ENCODE measurements around the gene ACKR3. TPM values are rescaled to one million over a fixed set of nuclear protein-coding genes. Genes with fewer than 3 reads are reported as not detected.

The ACKR3 gene
- total RNA-seq, 1 donor from 2014 or later, result 1.8 TPM

GRCh38 chr2:236583621-236584203 lies 14.1 kb downstream of the ACKR3 start:
- Mint-ChIP-seq H3K4me1 (ENCODE audit: low read depth) (no peaks in the 10 kb centered on the region), H3K36me3 (ENCODE audit: low read depth) (no peaks in the 10 kb centered on the region), H3K9me3 (no peaks in the 10 kb centered on the region), H3K27ac (no peak overlapping the region), H3K27me3 (ENCODE audit: low read depth) (no peaks in the 10 kb centered on the region), H3K4me3 (ENCODE audit: low read depth) (no peak overlapping the region)
- DNase-seq (ENCODE audit: low spot score), result no peak
- intact Hi-C loops (cut with micrococcal nuclease), result no loop called here

DNA sequence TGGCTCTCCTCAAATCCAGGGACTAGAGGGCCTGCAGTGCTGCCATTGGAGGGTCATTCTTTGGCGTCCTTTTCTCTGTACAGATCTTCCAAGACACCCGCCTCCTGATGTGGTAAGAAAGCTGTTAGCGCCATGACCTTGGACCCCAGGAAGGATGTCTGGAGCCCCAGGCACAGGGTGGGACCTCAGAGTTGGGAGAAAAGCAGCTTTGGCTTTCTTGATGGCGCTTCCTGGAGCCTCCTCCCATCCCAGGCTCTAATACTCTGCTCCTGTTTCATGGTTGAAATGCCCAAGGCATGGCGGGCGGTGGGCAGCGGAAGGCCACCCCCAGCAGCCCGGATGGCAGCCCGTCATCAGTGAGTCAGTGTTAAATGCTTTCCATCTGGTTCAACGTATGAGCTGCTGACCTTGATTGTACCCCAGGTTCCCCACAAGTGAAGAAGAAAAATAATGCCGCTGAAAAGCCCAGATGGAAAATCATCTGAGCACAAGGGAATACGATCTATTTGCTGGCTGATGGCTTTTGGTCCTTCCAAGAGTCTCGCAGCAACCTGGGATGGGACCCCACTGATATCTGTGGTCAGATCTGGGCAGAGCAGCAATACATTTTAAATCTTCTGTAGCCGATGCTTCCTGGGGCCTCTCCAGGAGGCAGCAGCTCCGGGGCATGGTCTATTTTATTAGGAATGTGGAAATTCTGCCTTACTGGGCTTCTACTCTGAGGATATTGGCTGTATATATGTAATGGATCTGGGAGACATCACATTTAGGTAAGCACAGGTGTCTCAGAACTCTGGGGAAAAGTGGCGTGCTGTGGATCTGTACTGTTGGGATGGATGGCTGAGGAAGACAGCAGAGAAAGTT lies 15.1 kb downstream of the ACKR3 start:
- Mint-ChIP-seq H3K27ac (no peak overlapping the region), H3K4me1 (ENCODE audit: low read depth) (no peaks in the 10 kb centered on the region), H3K9me3 (no peaks in the 10 kb centered on the region), H3K27me3 (ENCODE audit: low read depth) (no peaks in the 10 kb centered on the region), H3K4me3 (ENCODE audit: low read depth) (no peak overlapping the region), H3K36me3 (ENCODE audit: low read depth) (no peaks in the 10 kb centered on the region)
- no peak for DNase-seq (ENCODE audit: low spot score)
- intact Hi-C loops (cut with micrococcal nuclease), result no loop called here

- Mint-ChIP-seq H3K27ac (no peak overlapping the region), H3K4me1 (ENCODE audit: low read depth) (no peaks in the 10 kb centered on the region), H3K4me3 (ENCODE audit: low read depth) (no peak overlapping the region), H3K9me3 (no peaks in the 10 kb centered on the region), H3K27me3 (ENCODE audit: low read depth) (no peaks in the 10 kb centered on the region), H3K36me3 (ENCODE audit: low read depth) (no peaks in the 10 kb centered on the region)
- no peak for DNase-seq (ENCODE audit: low spot score)
- intact Hi-C loops (cut with micrococcal nuclease), result no loop called here
Observed at GRCh38 chr2:236585966-236586365, 16.3 kb downstream of the ACKR3 start.

- no peaks in the 10 kb centered on the region for H3K27me3 Mint-ChIP-seq (ENCODE audit: low read depth)
- no peak overlapping the region for H3K27ac Mint-ChIP-seq
- H3K4me1 Mint-ChIP-seq (ENCODE audit: low read depth), result no peaks in the 10 kb centered on the region
- H3K9me3 Mint-ChIP-seq, result no peaks in the 10 kb centered on the region
- no peak overlapping the region for H3K4me3 Mint-ChIP-seq (ENCODE audit: low read depth)
- no peak for DNase-seq (ENCODE audit: low spot score)
- intact Hi-C loops (cut with micrococcal nuclease), result no loop called here
- H3K36me3 Mint-ChIP-seq (ENCODE audit: low read depth), result no peaks in the 10 kb centered on the region
Observed at GRCh38 chr2:236587861-236588815, 18.5 kb downstream of the ACKR3 start.

- Mint-ChIP-seq H3K27ac (no peak overlapping the region), H3K27me3 (ENCODE audit: low read depth) (no peaks in the 10 kb centered on the region), H3K36me3 (ENCODE audit: low read depth) (no peaks in the 10 kb centered on the region), H3K4me3 (ENCODE audit: low read depth) (no peak overlapping the region), H3K9me3 (no peaks in the 10 kb centered on the region), H3K4me1 (ENCODE audit: low read depth) (no peaks in the 10 kb centered on the region)
- intact Hi-C loops (cut with micrococcal nuclease), result no loop called here
- DNase-seq (ENCODE audit: low spot score), result no peak
Observed at GRCh38 chr2:236588932-236589592, 19.4 kb downstream of the ACKR3 start.

DNA sequence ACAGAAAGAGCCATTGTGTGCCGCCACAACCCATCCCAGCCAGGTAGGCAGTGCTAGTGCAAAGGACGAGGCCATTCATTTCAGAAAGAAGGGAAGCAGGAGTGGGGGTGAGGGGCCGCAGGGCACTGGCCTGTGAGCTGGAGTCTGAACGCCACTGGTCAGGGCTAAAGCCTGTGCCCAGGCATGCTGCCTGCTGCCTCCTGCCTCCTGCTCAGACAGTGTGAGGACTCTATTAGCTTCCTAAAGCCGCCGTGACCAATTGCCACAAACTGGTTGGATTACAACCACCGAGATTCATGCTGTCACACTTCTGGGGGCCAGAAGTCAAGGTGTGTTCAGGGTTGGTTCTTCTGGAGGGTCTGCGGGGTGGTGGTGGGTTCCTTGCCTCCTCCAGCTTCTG lies 21.2 kb downstream of the ACKR3 start:
- intact Hi-C loops (cut with micrococcal nuclease), result no loop called here
- no peak for DNase-seq (ENCODE audit: low spot score)
- no peaks in the 10 kb centered on the region for H3K9me3 Mint-ChIP-seq
- no peak overlapping the region for H3K4me3 Mint-ChIP-seq (ENCODE audit: low read depth)
- no peaks in the 10 kb centered on the region for H3K4me1 Mint-ChIP-seq (ENCODE audit: low read depth)
- H3K27ac Mint-ChIP-seq, result no peak overlapping the region
- no peaks in the 10 kb centered on the region for H3K27me3 Mint-ChIP-seq (ENCODE audit: low read depth)
- no peaks in the 10 kb centered on the region for H3K36me3 Mint-ChIP-seq (ENCODE audit: low read depth)

DNA sequence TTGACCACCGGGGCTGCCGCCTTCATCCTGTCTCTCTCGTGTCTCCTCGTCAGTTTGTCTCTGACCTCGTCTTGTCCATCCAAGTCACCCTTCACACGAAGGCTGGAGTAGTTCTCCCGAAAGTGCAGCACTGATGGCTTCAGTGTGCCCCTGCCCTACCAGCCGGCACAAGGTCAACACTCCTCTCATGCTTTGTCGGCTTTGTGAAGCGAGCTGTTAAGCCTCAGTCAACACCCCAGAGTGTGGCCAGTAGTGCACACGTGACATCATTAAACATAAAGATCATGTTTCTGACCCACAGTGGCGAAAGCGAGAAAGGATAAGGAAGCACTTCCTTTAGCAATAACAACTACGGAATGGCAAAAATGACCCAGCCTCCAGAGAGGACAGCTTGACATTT lies 23.2 kb downstream of the ACKR3 start:
- no peak overlapping the region for H3K4me3 Mint-ChIP-seq (ENCODE audit: low read depth)
- H3K9me3 Mint-ChIP-seq, result no peaks in the 10 kb centered on the region
- DNase-seq (ENCODE audit: low spot score), result no peak
- no peaks in the 10 kb centered on the region for H3K27me3 Mint-ChIP-seq (ENCODE audit: low read depth)
- no peak overlapping the region for H3K27ac Mint-ChIP-seq
- intact Hi-C loops (cut with micrococcal nuclease), result no loop called here
- H3K36me3 Mint-ChIP-seq (ENCODE audit: low read depth), result no peaks in the 10 kb centered on the region
- H3K4me1 Mint-ChIP-seq (ENCODE audit: low read depth), result no peaks in the 10 kb centered on the region

DNA sequence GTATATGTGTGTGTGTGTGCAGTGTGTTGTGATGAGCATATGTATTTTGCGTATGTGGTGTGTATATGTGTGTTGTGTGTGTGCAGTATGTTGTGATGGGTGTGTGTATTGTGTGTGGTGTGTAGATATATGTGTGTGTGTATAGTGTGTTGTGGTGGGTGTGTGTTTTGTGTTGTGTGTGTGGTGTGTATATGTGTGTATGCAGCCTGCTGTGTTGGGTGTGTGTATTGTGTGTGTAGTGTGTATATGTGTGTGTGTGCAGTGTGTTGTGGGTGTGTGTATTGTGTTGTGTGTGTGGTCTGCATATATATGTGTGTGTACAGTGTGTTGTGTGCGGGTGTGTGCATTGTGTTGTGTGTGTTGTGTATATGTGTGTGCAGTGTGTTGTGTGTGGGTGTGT lies 23.9 kb downstream of the ACKR3 start:
- Mint-ChIP-seq H3K4me1 (ENCODE audit: low read depth) (no peaks in the 10 kb centered on the region), H3K9me3 (no peaks in the 10 kb centered on the region), H3K27ac (no peak overlapping the region), H3K36me3 (ENCODE audit: low read depth) (no peaks in the 10 kb centered on the region), H3K4me3 (ENCODE audit: low read depth) (no peak overlapping the region), H3K27me3 (ENCODE audit: low read depth) (no peaks in the 10 kb centered on the region)
- no peak for DNase-seq (ENCODE audit: low spot score)
- intact Hi-C loops (cut with micrococcal nuclease), result no loop called here

DNA sequence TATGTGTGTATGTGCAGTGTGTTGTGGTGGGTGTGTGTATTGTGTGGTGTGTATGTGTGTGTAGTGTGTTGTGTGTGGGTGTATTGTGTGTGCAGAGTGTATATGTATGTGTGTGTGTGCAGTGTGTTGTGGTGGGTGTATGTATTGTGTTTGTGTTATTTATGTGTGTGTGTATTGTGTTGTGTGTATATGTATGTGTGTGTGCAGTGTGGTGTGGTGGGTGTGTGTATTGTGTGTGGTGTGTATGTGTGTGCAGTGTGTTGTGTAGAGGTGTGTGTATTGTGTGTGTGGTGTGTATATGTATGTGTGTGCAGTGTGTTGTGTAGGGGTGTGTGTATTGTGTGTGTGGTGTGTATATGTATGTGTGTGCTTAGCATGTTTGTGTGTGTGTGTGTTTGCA lies 24.3 kb downstream of the ACKR3 start:
- DNase-seq (ENCODE audit: low spot score), result no peak
- Mint-ChIP-seq H3K27ac (no peak overlapping the region), H3K4me3 (ENCODE audit: low read depth) (no peak overlapping the region), H3K4me1 (ENCODE audit: low read depth) (no peaks in the 10 kb centered on the region), H3K36me3 (ENCODE audit: low read depth) (no peaks in the 10 kb centered on the region), H3K27me3 (ENCODE audit: low read depth) (no peaks in the 10 kb centered on the region), H3K9me3 (no peaks in the 10 kb centered on the region)
- intact Hi-C loops (cut with micrococcal nuclease), result no loop called here

GRCh38 chr2:236597629-236598028 lies 28.0 kb downstream of the ACKR3 start:
- H3K27ac Mint-ChIP-seq, result no peak overlapping the region
- intact Hi-C loops (cut with micrococcal nuclease), result no loop called here

GRCh38 chr2:236599059-236599458 lies 29.4 kb downstream of the ACKR3 start:
- Mint-ChIP-seq H3K27me3 (ENCODE audit: low read depth) (no peaks in the 10 kb centered on the region), H3K4me1 (ENCODE audit: low read depth) (no peaks in the 10 kb centered on the region), H3K9me3 (no peaks in the 10 kb centered on the region), H3K36me3 (ENCODE audit: low read depth) (no peaks in the 10 kb centered on the region), H3K27ac (no peak overlapping the region), H3K4me3 (ENCODE audit: low read depth) (no peak overlapping the region)
- intact Hi-C loops (cut with micrococcal nuclease), result no loop called here
- no peak for DNase-seq (ENCODE audit: low spot score)

More at GRCh38 chr2:236597629-236598028, 28.0 kb downstream of the ACKR3 start:
- no peaks in the 10 kb centered on the region for H3K36me3 Mint-ChIP-seq (ENCODE audit: low read depth)
- H3K4me3 Mint-ChIP-seq (ENCODE audit: low read depth), result no peak overlapping the region
- H3K27me3 Mint-ChIP-seq (ENCODE audit: low read depth), result no peaks in the 10 kb centered on the region
- no peaks in the 10 kb centered on the region for H3K4me1 Mint-ChIP-seq (ENCODE audit: low read depth)
- DNase-seq (ENCODE audit: low spot score), result no peak
- no peaks in the 10 kb centered on the region for H3K9me3 Mint-ChIP-seq

DNA sequence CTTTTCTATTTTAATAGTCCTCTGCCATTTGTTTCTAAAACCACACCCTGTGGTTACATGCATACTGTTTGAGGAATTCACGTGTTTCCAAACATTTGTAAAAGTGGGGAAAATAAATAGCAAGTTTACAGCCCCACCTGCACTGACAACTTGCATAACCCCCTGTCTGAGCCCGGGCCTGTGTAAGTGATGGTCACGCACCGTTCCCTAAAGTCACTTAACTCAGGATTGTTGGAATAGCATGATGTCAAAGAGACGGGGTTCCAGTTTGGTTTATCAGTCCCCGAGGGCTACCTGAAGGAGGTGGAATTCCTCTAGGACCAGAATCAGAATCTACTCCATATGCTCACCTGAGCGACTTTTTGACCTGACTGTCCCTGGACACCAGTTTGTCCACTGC lies 30.5 kb downstream of the ACKR3 start:
- no peaks in the 10 kb centered on the region for H3K36me3 Mint-ChIP-seq (ENCODE audit: low read depth)
- H3K27ac Mint-ChIP-seq, result no peak overlapping the region
- intact Hi-C loops (cut with micrococcal nuclease), result no loop called here
- DNase-seq (ENCODE audit: low spot score), result no peak
- peaks cover 4% of the 10 kb centered on the region for H3K27me3 Mint-ChIP-seq (ENCODE audit: low read depth)
- H3K4me3 Mint-ChIP-seq (ENCODE audit: low read depth), result no peak overlapping the region
- no peaks in the 10 kb centered on the region for H3K4me1 Mint-ChIP-seq (ENCODE audit: low read depth)
- no peaks in the 10 kb centered on the region for H3K9me3 Mint-ChIP-seq

Measured in activated T-helper 2 cell treated with anti-CD3 and anti-CD28 coated beads, Interferon-gamma antibody, Interleukin-2, Interleukin-4, amounts not matched to agents 10 μg/mL and 5 μg/mL and 100 μg/mL, durations not matched to agents 14 hours and 24 hours and 36 hours (primary cell).